OCI-M2 (cell line): Measurements from ENCODE around the gene ADAM15.
A peak's percentile ranks its signal among the peaks of the same experiment; 100 is the strongest.

Experiments used
- DNase-seq: peaks from one replicate; lab custom pipeline; 2025; ENCODE audit not compliant: unreplicated experiment; lab: John Stamatoyannopoulos, UW

ADAM15 gene

GRCh38 chr1:155050560-155051341 lies at the start of gene ADAM15:
ADAM15 (plus strand) TSS chr1:155051316; CDS start chr1:155051387, 71 bp downstream.
- no peak for DNase-seq

DNA sequence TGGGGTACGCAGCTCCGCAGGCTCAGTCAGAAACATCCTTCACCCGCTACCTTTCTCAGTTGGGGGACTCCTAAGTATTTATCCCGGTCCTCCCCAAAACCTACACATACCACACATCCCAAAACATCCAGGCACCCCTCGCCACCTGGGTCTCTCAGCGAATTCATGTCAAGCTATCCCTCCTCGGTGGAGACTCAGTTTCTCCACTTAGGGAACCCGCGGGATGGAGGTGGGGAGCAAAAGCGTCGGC lies 49.8 kb upstream of the ADAM15 start:
- DNase-seq, result no peak

- peak; percentile 64 for DNase-seq
Measured at GRCh38 chr1:155001675-155002463, 49.2 kb upstream of the ADAM15 start.

GRCh38 chr1:155002464-155003226 lies 48.5 kb upstream of the ADAM15 start, which contains the start of gene ZBTB7B:
ZBTB7B (plus strand) TSS chr1:155002802; CDS start chr1:155014661, 11,859 bp downstream.
- no peak for DNase-seq

DNA sequence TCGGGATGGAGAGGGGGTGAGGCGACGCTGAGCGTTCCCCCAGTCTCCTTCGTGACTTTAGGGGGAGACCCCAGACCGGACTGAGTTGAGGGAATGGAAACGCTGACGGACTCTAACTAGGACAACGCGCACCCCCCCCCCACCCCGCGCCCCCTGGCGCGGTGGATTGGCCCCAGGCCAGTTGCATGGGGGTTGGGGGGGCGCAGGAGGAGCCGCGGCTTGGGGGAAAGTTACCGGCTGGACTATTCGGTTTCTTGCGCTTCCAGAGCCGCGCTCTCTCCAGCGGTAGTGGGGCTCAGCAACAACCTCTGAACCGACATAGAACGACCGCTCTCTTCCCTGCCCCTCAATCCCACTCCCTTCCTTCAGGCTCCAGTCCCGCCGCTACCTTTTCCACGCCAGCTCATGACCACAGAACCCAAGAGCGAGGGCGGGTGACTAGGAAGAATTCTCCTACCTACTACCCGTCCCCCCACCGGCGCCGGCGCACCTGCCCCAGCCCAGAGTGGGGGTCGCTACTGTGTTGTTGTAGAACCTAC lies 47.8 kb upstream of the ADAM15 start:
- peak; percentile 34 for DNase-seq

DNA sequence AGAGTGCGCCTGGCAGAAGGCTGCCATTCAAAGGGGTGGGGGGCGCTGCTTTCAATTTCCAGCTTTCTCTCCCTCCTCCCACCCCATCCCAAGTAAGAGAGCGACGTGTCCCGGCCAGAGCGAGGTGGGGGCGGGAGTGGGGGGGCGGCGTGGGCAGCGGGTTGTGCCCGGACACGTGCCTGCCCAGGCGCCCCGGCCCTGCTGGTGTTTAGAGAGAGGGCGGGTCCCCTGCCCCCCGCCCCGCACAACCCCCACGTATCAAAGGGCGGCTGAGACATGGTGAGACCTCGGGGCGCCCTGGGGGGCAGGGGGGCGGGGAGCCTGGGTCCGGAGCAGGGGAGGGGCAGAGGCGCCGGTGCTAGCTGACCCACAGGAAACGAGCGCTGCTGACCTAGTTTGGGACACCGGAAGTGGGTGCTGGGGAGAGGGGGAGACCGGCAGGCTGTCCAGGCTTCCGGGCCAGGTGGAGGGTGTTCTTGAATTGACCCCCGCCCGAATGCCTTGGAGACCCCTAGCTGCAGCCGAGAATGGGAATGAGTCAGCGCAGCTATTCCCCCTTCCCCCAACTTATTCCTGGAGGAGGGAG lies 47.3 kb upstream of the ADAM15 start:
- DNase-seq, result no peak

- no peak for DNase-seq
Measured at GRCh38 chr1:155004352-155005075, 46.6 kb upstream of the ADAM15 start.

GRCh38 chr1:155005076-155006011 lies 45.8 kb upstream of the ADAM15 start:
- DNase-seq, result no peak

DNA sequence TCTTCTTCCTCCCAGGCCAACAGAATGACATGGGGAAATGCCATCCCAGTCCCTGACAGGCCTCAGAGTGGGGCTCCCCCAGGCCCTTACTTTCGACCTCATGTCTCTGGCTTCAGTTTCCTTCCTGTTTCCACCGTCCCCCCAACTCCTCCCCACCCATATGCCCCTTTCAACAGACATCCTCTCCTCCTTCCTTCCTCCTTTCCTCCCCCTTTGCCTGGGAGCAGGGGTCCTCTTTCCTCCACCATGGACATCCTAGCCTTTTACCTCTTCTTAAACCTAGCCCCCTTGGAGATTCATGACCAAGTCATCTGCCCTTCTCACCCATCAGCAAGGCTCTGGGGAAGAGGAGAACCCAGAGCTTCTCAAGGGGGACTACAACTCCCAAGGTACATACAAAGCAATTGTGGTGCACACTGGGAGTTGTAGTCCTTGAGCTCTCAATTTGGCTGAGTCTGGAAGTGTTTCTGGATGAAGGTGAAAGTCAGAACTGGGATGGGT lies 44.5 kb upstream of the ADAM15 start:
- DNase-seq, result no peak

GRCh38 chr1:155007251-155007828 lies 43.8 kb upstream of the ADAM15 start:
- DNase-seq, result no peak

GRCh38 chr1:155008015-155008941 lies 42.8 kb upstream of the ADAM15 start:
- DNase-seq, result no peak

DNA sequence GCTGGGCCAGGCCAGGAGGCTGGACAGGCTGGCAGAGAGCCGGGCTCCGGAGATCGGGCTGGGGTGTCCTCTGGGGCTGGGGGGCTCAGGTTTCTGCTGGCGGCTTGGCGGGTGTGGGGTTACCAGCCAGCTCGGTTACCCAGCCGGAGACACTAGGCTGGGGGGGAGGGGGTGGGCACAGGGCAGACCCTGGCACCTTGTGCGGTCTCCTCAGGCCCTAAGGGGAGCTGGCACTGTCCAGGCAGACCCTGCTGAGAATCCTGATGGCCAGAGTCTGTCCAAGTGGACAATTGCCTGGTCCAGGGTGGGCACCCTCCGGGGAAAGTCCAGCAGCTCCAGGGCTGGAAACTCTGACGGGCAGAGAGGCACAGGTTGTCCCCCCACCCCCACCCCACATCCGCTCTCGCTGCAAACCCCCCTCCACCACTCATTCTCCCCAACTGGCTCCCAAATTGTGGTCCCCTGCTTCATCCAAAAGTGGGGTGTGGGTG lies 41.9 kb upstream of the ADAM15 start:
- no peak for DNase-seq

GRCh38 chr1:155009742-155010141 lies 41.4 kb upstream of the ADAM15 start:
- DNase-seq, result no peak

GRCh38 chr1:155010211-155010918 lies 40.8 kb upstream of the ADAM15 start:
- DNase-seq, result no peak

GRCh38 chr1:155011004-155011416 lies 40.1 kb upstream of the ADAM15 start:
- no peak for DNase-seq

DNA sequence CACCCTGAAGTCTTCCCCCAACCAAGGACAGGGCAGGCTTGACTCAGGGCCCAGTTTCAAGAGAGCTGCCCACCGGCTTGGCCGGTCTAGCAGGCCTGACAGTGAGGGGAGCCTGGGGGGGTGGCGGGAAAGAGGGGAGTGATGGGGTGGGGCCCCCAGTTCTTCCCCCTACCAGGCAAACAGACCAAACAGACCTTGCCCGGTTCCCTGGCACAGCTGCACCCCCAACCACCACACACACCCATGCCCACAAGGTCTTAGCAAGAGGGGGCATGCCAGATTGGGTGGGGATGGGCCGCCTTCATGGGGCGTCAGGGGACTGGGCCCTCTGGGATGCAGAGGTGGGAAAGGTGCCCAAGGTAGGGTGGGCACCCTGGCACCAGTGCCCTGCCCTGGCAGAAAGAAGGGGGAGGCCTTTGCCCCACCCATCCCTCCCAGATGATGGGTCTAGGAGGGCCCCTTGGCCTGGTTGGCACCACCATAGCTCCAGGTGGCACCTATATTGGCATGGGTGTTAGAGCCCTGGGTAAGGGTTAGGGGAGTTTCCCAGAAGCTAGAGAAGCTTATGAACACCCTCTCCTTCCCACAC lies 39.6 kb upstream of the ADAM15 start:
- DNase-seq, result no peak
